Astrocyte of the cerebellum (primary cell): ENCODE measurements around the gene ISLR.

Experiments
- DNase-seq: peaks from one replicate; pipeline ENCODE4 v3.0.0-alpha.2; 2011; ENCODE audit warnings: low read depth
- H3K4me3 ChIP-seq: 2 replicates; pipeline ENCODE4 v1.5.1; 2011; ENCODE audit warnings: mild to moderate bottlenecking, low read depth, low read length, moderate library complexity
- in situ Hi-C: cut with HindIII; loops from 2 replicates; pipeline ENCODE4 v1.10.0; 2017; ENCODE audit warnings: low sequenced_read_pairs
- TF ChIP-seq, protein P1 (sequence below): IDR thresholded peaks from 2 replicates; pipeline ENCODE4 v1.5.1; 2012; ENCODE audit warnings: low read length, low read depth, moderate library complexity, mild to moderate bottlenecking; ENCODE audit errors: missing control alignments

The ISLR gene

DNA sequence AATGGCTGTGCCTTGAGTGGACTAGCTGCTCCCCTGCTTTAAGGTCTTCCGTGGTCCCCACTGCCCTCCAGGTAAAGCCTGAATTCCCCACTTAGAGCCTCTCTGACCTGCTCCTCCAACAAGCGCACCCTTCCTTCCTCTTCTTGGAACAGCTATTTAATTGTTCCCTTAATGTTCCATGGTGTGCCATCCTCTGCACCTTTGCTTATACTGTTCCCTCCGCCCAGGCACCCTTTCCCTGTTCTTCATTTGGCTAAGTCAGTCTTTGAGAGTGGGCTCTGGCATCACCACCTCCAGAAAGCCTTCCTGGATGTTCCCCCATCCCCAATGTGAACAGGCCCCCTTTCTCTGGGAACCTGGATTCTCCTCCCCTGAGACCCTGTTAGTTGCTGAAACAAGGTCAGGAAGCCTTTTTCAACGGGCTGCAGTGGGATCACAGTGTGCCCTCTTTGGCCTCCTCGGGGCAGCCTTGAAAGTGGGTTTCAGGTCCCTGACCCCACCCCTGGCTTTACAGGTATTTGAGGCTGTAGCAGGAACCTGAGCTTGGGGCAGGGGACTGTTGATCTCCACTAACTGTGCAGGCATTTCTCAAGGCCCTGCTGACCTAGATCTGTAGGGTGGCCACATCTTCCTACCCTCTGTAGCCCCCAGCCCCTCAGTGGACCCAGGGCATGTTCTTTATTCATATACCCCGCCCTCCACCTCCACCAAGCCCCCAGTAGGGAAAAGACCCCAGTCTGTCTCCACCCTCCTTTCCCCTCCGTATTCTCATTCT lies 5.0 kb downstream of the ISLR start:
- in situ Hi-C loops: no loop called here
- no peak overlapping the region for H3K4me3 ChIP-seq
- TF ChIP-seq, protein P1, sequence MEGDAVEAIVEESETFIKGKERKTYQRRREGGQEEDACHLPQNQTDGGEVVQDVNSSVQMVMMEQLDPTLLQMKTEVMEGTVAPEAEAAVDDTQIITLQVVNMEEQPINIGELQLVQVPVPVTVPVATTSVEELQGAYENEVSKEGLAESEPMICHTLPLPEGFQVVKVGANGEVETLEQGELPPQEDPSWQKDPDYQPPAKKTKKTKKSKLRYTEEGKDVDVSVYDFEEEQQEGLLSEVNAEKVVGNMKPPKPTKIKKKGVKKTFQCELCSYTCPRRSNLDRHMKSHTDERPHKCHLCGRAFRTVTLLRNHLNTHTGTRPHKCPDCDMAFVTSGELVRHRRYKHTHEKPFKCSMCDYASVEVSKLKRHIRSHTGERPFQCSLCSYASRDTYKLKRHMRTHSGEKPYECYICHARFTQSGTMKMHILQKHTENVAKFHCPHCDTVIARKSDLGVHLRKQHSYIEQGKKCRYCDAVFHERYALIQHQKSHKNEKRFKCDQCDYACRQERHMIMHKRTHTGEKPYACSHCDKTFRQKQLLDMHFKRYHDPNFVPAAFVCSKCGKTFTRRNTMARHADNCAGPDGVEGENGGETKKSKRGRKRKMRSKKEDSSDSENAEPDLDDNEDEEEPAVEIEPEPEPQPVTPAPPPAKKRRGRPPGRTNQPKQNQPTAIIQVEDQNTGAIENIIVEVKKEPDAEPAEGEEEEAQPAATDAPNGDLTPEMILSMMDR: no peak
- no peak for DNase-seq

DNA sequence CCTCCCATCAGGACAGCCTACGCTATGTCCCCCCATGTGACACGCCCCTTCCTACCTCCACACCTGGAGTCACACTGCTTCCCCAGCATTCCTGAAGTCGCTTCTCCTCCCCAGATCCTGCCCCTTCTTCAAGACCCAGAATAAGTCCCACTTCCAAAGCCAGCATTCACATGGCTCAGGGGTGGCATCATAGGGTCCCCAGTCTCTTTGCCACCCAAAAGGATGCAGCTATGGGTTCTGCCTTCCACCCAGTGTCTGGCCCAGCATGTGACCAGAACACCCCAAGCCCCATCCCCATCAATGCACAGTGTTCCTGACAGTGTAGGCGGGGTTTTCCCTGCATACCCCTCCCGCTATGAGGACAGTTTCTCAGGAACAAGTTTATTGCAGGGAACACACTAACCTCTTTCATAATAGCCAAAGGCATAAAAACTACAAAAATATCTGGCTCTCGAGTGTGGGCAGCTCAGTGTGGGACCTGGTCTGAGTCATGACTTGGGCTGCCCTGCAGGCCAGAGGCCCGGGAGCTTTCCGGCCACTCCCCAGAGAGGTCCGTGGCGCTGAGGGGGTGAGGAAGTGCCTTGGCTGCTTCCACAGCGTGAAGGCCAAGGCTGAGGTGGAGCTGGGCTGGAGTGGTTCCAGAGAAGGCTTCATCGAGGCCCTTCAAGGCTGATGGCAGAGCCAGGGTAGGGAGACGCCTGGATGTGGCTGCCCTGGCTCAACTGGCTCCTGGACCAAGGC lies 5.8 kb downstream of the ISLR start:
- in situ Hi-C loops: no loop called here
- DNase-seq: peak; percentile 88
- TF ChIP-seq, protein P1: no peak
- no peak overlapping the region for H3K4me3 ChIP-seq

DNA sequence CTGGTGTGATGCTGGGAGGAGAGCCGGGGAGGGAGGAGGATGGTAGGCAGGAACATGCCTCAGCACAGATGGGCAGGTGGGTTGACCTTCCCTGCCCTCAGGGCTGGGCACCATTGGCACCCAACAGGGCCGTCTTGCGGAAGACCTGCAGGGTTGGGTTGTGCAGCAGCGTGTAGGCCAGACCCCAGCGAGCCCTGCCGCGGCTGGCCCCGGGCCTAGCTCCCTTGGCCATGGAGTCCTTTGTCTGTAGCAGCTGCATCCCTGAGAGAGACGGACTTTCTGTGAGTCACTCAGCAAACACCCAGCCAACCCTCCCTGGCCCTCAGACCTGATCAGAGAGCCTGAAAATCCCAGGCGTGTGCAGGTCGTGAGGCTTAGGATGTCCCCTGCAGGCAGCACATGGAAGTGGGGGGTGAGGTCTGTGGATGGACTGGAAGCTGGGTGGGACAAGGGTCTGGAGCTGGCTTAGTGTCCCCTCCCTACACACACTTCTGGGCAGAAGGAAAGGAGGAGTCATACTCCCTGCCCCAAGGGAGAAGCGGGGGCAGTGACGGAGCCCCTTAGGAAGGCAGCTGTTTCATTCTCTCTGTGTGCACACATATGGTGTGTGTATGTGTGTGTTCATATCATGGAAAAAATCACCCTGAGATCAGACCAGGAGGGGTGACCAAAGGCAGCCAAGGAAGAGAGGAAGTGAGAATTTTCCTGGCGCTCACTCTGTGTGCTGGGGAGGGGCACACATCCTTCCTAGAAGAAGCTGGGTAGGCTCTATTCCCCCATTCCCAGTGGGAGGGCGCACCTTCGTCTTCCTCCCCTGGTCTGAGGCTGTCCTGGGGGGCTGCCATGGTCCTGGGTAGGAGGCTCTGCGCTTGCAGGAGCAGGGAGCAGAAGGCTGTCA lies 6.7 kb downstream of the ISLR start:
- DNase-seq: no peak
- no peak overlapping the region for H3K4me3 ChIP-seq
- in situ Hi-C loops: loop anchor here (5.0 kb wide), 1 partner anchor 57 kb away; the partner anchor contains the start of gene CCDC33
- TF ChIP-seq, protein P1: no peak

DNA sequence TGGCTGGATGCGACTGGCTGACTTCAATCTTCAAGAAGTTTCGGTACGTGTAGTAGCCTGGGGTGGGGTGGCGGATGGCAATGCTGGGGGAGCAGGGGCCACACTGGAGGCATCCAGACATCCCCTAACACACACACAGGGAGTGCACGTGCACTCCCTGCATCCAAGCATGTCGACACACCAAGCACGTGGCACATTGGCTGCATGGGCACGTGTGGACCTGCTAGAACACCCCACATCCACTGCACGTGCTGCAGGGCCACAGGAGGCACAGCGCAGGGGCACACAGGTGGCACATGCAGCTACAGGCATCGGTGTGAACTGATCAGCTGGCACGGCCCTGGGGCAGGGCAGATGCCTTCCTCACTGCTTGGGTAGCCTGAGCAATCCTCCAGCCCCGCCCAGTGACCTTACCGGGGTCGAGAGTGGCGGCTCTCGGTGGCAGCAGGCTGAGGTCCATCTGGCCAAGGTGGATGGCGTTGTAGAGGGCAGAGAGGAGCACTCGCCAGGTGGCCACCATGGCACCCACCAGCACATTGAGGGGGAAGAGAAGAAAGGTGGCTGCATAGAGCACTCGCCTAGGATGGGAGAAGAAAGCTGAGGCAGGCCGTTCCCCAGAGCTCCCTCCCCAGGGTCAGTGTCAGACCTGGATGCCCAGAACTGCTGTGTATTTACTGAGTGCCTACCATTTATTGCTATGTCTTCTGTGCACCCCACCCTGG lies 7.5 kb downstream of the ISLR start:
- TF ChIP-seq, protein P1: no peak
- no peak for DNase-seq
- in situ Hi-C loops: loop anchor here (5.0 kb wide), 1 partner anchor 56 kb away; the partner anchor contains the start of gene CCDC33

DNA sequence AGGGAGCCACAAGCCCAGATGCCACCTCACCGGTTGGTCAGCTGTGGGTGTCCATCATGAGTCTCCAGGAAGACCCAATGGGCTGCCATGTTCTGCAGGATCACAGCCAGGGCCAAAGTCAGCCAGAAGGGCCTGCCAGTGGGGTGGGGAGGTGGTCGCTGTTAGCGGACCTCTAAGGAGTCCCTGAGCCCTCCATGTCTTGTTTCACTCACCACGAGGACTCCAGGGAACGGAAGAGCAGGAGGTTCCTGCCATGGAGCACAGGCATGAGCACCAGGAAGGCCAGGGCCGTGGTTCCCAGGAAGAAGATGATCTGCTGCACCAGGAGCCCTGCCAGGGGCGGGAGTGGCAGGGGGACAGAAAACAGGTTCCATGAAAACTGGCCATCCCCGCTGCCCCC lies 8.6 kb downstream of the ISLR start:
- in situ Hi-C loops: loop anchor here (5.0 kb wide), 1 partner anchor 55 kb away; the partner anchor contains the start of gene CCDC33
- TF ChIP-seq, protein P1: no peak
- no peak for DNase-seq
- H3K4me3 ChIP-seq: no peak overlapping the region

More for the DNA sequence above, 7.5 kb downstream of the ISLR start:
- H3K4me3 ChIP-seq: no peak overlapping the region
